Measurements from ENCODE around the gene ASIC1.

Gene ASIC1

DNA sequence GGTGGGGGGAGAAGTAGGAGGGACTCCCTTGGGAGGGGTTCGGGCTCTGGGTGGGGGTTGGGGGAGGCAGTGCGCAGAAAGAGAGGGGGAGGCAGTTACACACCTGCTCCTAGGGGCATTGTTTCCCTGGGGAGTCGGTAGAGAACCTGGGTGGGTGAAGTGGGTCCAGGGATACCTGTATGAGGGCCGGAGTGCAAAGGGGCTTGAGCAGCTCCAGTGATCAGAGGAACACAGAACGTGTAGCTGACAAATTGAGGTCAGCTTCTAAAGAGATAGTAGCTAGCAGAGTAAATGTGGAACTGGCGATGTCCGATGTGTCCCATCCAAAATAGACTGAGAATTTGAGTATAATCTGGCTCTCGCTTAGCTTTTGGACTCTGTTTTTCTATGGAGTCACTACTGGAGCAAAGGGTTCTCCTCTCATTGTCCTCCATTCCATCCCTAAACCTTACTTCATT is 28.2 kb downstream of the ASIC1 start:
- no peak for DNase-seq

- no peak for DNase-seq
Measured at GRCh38 chr12:50086148-50086547, 28.8 kb downstream of the ASIC1 start.

DNA sequence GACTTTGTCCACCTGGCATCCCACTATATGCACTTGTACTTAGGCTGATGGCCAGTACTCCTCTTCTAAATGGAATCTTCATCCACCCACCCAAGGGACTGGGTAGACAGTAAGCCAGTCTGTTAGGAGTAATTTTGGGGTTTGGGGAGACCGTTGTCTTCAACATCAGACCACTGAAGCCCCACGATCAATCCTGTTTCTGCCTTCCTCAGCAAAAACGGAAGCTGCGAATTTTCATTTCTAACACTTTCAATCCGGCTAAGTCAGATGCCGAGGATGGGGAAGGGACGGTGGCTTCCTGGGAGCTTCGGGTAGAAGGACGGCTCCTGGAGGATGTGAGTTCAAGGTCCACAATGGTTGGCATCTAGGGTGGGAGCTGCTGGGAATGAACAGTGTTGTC is 29.8 kb downstream of the ASIC1 start:
- DNase-seq, result no peak

DNA sequence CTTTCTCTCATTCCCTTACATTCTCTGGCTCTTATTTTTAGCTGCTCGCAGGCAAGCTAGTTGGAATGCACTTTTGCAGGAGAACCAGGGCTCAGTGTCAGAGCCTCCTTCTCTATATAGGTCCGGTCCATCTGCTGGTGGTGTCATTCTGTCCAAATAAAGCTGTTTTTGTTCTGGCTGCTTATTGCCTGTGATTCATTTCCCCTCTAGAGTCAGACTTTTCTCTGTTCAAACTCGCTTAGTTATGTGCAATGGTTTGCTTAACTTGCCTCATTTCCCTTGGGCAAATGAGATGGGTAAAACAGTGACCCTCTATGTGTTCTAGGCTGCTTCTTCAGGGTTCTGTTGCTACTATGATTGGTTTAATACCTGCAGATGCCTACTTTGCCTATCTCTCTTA is 30.6 kb downstream of the ASIC1 start:
- DNase-seq, result peak in 1 of 4 experiments; percentile 11

DNA sequence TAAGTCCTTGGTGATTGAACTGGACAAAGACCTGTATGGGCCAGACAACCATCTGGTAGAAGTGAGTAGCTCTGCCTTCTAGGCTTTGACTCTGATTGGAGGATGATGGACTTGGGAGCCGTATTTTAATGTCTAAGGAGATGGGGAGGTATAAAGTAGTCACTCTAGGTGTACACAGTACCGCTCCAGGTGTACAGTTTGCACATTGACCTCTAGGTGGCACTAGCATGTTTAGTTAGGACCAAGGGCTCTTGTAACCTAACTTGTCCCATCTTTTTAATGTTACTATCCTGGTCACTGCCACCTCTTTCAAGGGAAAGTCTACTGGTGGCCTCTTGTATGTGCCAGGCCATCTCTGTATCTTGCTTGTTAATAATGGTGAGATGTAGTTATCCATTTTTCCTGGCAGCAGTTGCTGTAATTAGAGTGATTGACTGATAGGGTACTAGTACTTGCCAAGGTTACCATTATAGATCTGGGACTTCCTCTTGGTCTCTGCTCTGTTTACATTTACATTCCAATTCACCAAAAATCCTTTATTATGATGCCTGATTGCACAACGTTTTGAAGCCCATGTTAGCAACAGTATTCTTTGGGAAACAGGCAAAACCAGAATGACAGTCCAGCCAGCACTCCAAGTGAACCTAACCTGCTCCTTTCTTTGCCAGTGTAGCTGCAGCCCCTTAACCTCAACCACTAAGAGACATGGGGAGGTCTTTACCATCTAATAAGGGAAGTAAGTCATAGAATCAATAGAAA is 31.4 kb downstream of the ASIC1 start:
- peak; percentile 58 to 75 (median 66) for DNase-seq

GRCh38 chr12:50089730-50090129 is 32.3 kb downstream of the ASIC1 start:
- DNase-seq, result no peak

DNA sequence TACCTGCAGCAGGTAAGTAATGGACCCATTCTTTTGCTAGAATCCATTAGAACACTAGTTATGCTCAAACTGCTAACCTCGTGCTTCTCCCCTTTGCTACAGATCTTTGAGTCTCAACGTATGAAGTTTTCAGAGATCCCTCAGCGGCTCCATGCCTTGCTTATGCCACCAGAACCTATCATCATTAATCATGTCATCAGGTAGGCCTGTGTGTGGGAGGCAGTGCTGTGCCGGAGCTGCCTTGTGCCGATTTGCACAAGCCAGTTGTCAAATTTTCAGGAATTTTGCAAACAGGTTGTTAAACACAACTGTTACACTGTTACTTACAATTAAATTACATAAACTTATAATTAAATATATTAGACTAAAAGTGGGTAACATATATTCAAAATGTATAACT is 33.0 kb downstream of the ASIC1 start:
- DNase-seq, result no peak

GRCh38 chr12:50097952-50098351 is 40.6 kb downstream of the ASIC1 start:
- no peak for DNase-seq

GRCh38 chr12:50099302-50100008 is 42.1 kb downstream of the ASIC1 start:
- DNase-seq, result no peak

- no peak for DNase-seq
Measured at GRCh38 chr12:50100561-50100960, 43.2 kb downstream of the ASIC1 start.

DNA sequence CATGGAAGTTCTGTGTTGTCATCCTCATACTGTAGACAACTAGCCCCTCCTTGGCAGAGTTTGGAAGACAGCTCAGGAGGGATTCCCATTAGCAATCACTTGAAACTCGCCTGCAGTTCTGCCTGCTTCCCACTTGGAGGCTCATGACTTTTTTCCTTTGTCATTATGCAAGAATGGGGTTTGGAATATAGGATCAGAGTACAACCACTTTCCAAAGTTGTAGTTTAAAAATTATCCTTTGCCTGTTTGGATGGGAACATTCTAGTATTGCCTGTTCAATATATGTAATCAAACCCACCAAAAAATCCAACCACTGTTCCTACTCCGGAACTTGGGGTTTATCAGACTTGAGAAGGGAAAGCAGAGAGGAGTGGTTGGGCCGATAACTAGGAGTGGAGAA is 44.3 kb downstream of the ASIC1 start:
- DNase-seq, result peak in 3 of 4 experiments; percentile 38 to 48 (median 40)

DNA sequence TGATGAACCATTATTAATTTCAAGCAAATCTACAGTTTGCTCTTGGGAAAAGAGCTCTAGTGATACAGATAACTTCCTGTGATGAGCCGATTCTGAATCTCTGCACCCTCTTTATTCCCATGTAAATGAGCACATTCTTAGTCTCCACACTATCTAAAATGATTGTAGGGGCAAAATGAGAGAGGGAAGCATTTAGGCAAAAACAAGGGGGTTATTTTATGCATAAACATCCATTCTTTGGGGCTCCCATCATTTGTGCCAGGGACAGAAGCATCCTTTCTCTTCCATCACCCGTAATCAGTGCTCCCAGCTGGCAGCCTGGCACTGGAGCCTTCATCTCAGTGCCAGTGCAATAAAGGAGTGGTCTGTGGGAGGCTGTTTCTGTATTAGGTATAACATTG is 44.7 kb downstream of the ASIC1 start:
- DNase-seq, result no peak

DNA sequence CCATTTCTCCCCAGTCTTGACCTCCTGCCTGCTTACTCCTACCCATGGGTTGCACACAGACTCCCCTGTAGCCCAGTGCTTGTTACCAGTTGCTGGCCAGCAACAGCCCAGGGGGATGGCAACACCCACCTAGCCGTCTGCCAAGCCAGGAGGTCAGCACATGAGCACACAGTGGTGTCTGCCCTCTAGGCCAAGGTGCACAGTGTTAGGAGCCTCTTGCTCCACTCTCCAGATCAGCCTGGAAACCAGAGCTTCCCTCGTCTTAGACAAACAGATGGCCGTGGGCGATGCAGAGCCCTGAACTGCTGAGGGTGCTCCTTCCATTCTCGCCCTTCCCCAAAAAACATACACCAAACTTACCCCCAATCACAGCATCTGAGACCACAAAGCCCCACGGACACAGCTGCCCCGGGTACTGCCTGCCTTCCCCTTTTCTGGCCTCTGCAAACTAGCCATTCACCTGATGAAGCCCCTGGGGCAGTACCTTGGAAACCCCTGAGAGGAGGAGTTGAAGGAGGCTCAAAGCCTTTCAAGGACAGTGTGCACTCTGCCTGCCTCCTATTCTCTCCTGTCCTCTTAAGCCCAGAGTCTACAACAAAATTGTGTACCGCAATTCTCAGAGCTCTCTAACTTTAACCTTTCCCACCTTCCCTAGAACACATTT is 45.4 kb downstream of the ASIC1 start:
- DNase-seq, result peak; percentile 69 to 87 (median 84)

DNA sequence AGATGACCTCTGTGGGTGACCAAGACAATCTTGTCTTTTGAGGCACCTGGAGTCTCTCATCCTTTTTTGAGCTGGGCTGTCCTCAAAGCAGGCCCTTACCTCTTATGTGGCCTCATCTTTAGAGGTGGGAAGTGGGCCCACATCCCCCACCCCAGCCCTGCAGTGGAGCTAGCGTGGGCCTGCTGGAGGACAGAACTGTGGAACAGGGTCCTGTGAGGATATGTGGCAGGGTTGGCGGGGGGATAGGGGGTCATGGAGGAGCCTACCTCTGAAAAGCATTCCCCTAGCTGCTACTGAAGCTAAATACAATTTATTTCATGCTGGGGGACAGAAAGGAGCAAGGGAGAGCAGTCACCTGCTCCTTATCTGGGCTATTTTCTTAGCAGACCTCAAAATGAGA is 46.0 kb downstream of the ASIC1 start:
- no peak for DNase-seq

- peak; percentile 40 to 72 (median 51) for DNase-seq
Measured at GRCh38 chr12:50103767-50104321, 46.4 kb downstream of the ASIC1 start, which contains the start of gene GPD1. Gene GPD1 (plus strand): TSS chr12:50104008. CDS start chr12:50104051, 43 bp downstream.

- DNase-seq, result peak in 3 of 4 experiments; percentile 24 to 53 (median 30)
Measured at GRCh38 chr12:50104417-50105366, 47.3 kb downstream of the ASIC1 start.

GRCh38 chr12:50105913-50106450 is 48.6 kb downstream of the ASIC1 start:
- no peak for DNase-seq

DNA sequence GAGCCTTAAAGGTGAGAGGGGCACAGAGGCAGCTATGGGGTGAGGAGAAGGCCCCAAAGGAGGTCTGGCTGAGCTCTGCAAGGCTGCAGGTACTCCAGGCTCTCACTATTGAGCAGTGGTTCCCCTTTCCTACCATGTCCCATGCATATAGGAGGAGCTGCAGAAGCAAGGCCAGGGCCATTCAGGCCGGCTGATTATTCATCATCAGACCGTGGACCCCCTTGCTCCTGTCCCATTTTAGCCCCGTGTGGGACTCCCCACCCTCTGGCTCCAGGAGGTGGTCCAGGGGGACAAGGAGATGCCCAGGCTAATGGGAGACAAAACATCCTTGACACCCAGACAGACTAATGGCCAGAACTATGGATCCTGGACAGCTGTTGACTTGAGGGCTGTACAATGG is 49.5 kb downstream of the ASIC1 start:
- no peak for DNase-seq

- DNase-seq, result no peak
Measured at GRCh38 chr12:50107416-50108268, 50.2 kb downstream of the ASIC1 start.

DNA sequence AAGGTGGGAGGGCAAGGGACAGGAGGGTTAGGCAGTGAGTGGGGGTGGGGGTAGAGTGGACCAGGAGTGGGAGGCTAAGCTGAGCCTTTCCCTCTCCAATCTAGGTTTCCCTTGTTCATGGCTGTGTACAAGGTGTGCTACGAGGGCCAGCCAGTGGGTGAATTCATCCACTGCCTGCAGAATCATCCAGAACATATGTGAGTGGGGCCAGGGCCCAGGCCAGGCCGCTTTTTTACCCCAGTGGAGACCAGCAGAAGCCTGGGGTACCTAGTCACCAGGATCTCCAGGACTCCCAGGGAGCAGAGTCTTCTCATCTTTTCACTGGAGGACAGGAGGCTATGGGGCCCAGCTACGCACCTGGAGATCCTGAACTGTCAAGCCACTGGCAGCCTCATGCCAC is 51.9 kb downstream of the ASIC1 start:
- no peak for DNase-seq
